ENCODE results near the gene DXO. TPM values are rescaled to one million over a fixed set of nuclear protein-coding genes. Genes with fewer than 3 reads are reported as not detected.

Gene DXO
- total and polyA plus RNA-seq, 2 donors from 2014 or later, result 21.3 to 26.0 TPM

- H3K9me3 ChIP-seq (ENCODE audit: control insufficient read depth in 2 of 3, insufficient read depth in 1 of 3, low read length in 3 of 3), result no peaks in the 10 kb centered on the region
- no peak overlapping the region for H3K27ac ChIP-seq (ENCODE audit: low read depth in 2 of 2, low read length in 2 of 2)
- no peak overlapping the region for H3K9ac ChIP-seq (ENCODE audit: low read length in 3 of 3)
- DNase-seq, result no peak
- intact Hi-C loops (cut with DNase I), result no loop called here
- no peak for FAIRE-seq
- peaks cover 0 to 26% (median 4%) of the 10 kb centered on the region in 3 donors for H3K4me1 ChIP-seq (ENCODE audit: control insufficient read depth in 2 of 3, insufficient read depth in 2 of 3, low read depth in 1 of 3, low read length in 3 of 3)
- TF ChIP-seq CTCF (IDR thresholded peaks at IDR 0.05; ENCODE audit: borderline replicate concordance, extremely low read depth, insufficient read depth), result no peak
- H3K36me3 ChIP-seq (ENCODE audit: control insufficient read depth in 2 of 3, insufficient read depth in 3 of 3, low read length in 3 of 3), result peaks cover 4 to 30% (median 27%) of the 10 kb centered on the region in 3 donors
- H3K27me3 ChIP-seq (ENCODE audit: control insufficient read depth, insufficient read depth, low read length), result no peaks in the 10 kb centered on the region
- peak overlapping the region in 1 of 3 donors; percentile 80 for H3K4me3 ChIP-seq (ENCODE audit: low read length in 3 of 3)
Observed at GRCh38 chr6:31969712-31970603, 2.0 kb downstream of the DXO start.

- Histone ChIP-seq H3K4me1 (ENCODE audit: control insufficient read depth in 2 of 3, insufficient read depth in 2 of 3, low read depth in 1 of 3, low read length in 3 of 3) (peaks cover 0 to 26% (median 4%) of the 10 kb centered on the region in 3 donors), H3K27ac (ENCODE audit: low read depth in 2 of 2, low read length in 2 of 2) (no peak overlapping the region), H3K9ac (ENCODE audit: low read length in 3 of 3) (no peak overlapping the region), H3K36me3 (ENCODE audit: control insufficient read depth in 2 of 3, insufficient read depth in 3 of 3, low read length in 3 of 3) (peaks cover 4 to 34% (median 33%) of the 10 kb centered on the region in 3 donors), H3K27me3 (ENCODE audit: control insufficient read depth, insufficient read depth, low read length) (no peaks in the 10 kb centered on the region), H3K4me3 (ENCODE audit: low read length in 3 of 3) (no peak overlapping the region), H3K9me3 (ENCODE audit: control insufficient read depth in 2 of 3, insufficient read depth in 1 of 3, low read length in 3 of 3) (no peaks in the 10 kb centered on the region)
- no peak for TF ChIP-seq CTCF (IDR thresholded peaks at IDR 0.05; ENCODE audit: borderline replicate concordance, extremely low read depth, insufficient read depth)
- DNase-seq (no peak), FAIRE-seq (no peak)
- intact Hi-C loops (cut with DNase I), result no loop called here
Observed at GRCh38 chr6:31968791-31969711, 2.9 kb downstream of the DXO start.

GRCh38 chr6:31968326-31968725 is 3.6 kb downstream of the DXO start:
- no peak overlapping the region for H3K27ac ChIP-seq (ENCODE audit: low read depth in 2 of 2, low read length in 2 of 2)
- no peaks in the 10 kb centered on the region for H3K9me3 ChIP-seq (ENCODE audit: control insufficient read depth in 2 of 3, insufficient read depth in 1 of 3, low read length in 3 of 3)
- no peak for TF ChIP-seq CTCF (IDR thresholded peaks at IDR 0.05; ENCODE audit: borderline replicate concordance, extremely low read depth, insufficient read depth)
- H3K27me3 ChIP-seq (ENCODE audit: control insufficient read depth, insufficient read depth, low read length), result no peaks in the 10 kb centered on the region
- intact Hi-C loops (cut with DNase I), result no loop called here
- H3K9ac ChIP-seq (ENCODE audit: low read length in 3 of 3), result no peak overlapping the region
- DNase-seq (no peak), FAIRE-seq (no peak)
- H3K36me3 ChIP-seq (ENCODE audit: control insufficient read depth in 2 of 3, insufficient read depth in 3 of 3, low read length in 3 of 3), result peaks cover 4 to 39% (median 38%) of the 10 kb centered on the region in 3 donors
- no peak overlapping the region for H3K4me3 ChIP-seq (ENCODE audit: low read length in 3 of 3)
- peaks cover 0 to 23% (median 4%) of the 10 kb centered on the region in 3 donors for H3K4me1 ChIP-seq (ENCODE audit: control insufficient read depth in 2 of 3, insufficient read depth in 2 of 3, low read depth in 1 of 3, low read length in 3 of 3)
